ENCODE results near the gene SMG6. TPM values are rescaled to one million over a fixed set of nuclear protein-coding genes. Genes with fewer than 3 reads are reported as not detected.

Gene SMG6
- total and polyA plus RNA-seq, 2 of the 8 experiments (the other 6 are each of a cell fraction or from before 2014, with no cell fraction given) = 18.5 to 25.2 TPM

DNA sequence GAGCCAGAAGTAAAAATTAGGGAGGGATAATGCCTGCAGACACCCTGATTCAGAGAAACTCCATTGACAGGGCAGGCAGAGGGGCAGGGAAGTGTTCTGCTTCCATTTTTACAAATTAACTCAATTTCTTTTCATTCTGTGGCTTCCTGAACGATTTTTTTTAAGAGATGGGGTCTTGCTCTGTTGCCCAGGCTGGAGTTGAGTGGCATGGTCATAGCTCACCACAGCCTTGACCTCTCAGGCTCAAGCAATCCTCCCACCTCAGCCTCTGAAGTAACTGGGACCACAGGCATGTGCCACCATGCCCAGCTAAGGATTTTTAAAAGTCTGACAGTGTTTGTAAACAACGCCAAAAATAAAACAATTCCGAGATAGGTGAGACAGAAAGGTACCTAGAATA, 99.8 kb downstream of the SMG6 start:
- Histone ChIP-seq H2BK12ac (ENCODE audit: low read depth, low read length) (no peak overlapping the region), H3K9ac (replicated peaks in 1 of 4; ENCODE audit: extremely low read depth in 1 of 4, low read depth in 3 of 4, low read length in 3 of 4) (no peak overlapping the region), H2AFZ (ENCODE audit: low read length) (no peak overlapping the region), H2BK120ac (replicated peaks; ENCODE audit: low read depth, low read length) (no peak overlapping the region), H4K91ac (replicated peaks; ENCODE audit: insufficient read length, low read length) (no peak overlapping the region), H4K8ac (ENCODE audit: extremely low read depth, insufficient read depth, low read length) (no peak overlapping the region), H2AK5ac (ENCODE audit: low read depth, low read length) (no peak overlapping the region), H3K23ac (ENCODE audit: insufficient read length) (no peak overlapping the region), H3K4me1 (replicated peaks in 1 of 4; ENCODE audit: control insufficient read depth in 3 of 4, insufficient read depth in 4 of 4, low read length in 3 of 4) (no peaks in the 10 kb centered on the region), H2BK20ac (ENCODE audit: low read length) (no peak overlapping the region), H3K27me3 (replicated peaks in 1 of 4; ENCODE audit: control insufficient read depth in 3 of 4, extremely low read depth in 1 of 4, insufficient read depth in 3 of 4, low read length in 3 of 4) (no peaks in the 10 kb centered on the region), H3K79me2 (ENCODE audit: control insufficient read depth in 1 of 2, insufficient read depth in 2 of 2, low read length in 2 of 2) (no peaks in the 10 kb centered on the region), H3K9me3 (ENCODE audit: insufficient read depth in 2 of 2, low read depth in 1 of 2, low read length in 1 of 2) (no peaks in the 10 kb centered on the region), H4K5ac (ENCODE audit: insufficient read length, low read depth, low read length) (no peak overlapping the region), H3K4me2 (ENCODE audit: insufficient read depth in 1 of 2, low read depth in 2 of 2, low read length in 2 of 2) (no peak overlapping the region), H3K4ac (replicated peaks; ENCODE audit: insufficient read length, low read depth, low read length) (no peak overlapping the region), H3K4me3 (ENCODE audit: extremely low read depth in 1 of 4, insufficient read depth in 2 of 4, low read depth in 3 of 4, low read length in 4 of 4) (no peak overlapping the region), H3K56ac (replicated peaks; ENCODE audit: insufficient read length, low read depth, low read length) (no peak overlapping the region), H2BK15ac (ENCODE audit: low read length) (no peak overlapping the region), H3K36me3 (ENCODE audit: control insufficient read depth in 2 of 4, insufficient read depth in 4 of 4, low read length in 3 of 4) (no peaks in the 10 kb centered on the region), H3K23me2 (ENCODE audit: low read depth, low read length) (no peaks in the 10 kb centered on the region), H2BK5ac (ENCODE audit: low read depth, low read length) (no peak overlapping the region), H3K79me1 (ENCODE audit: low read depth, low read length) (no peaks in the 10 kb centered on the region), H3K18ac (ENCODE audit: extremely low read depth, low read length) (no peak overlapping the region), H3K14ac (ENCODE audit: insufficient read length) (no peak overlapping the region), H3K27ac (ENCODE audit: low read depth, low read length) (no peak overlapping the region), H4K20me1 (replicated peaks in 1 of 2; ENCODE audit: control insufficient read depth in 1 of 2, insufficient read depth in 2 of 2, low read length in 2 of 2) (no peaks in the 10 kb centered on the region)
- no peak for TF ChIP-seq FOSL1 (IDR thresholded peaks at IDR 0.05; ENCODE audit: insufficient read depth, low read depth, low read length)
- TF ChIP-seq KDM4A (IDR thresholded peaks at IDR 0.05; ENCODE audit: low read depth, low read length, severe bottlenecking) = no peak
- TF ChIP-seq CHD1 (IDR thresholded peaks at IDR 0.05; ENCODE audit: low read depth, low read length) = no peak
- TF ChIP-seq MAFK (IDR thresholded peaks at IDR 0.05; ENCODE audit: low read depth, low read length) = no peak
- no peak for TF ChIP-seq USF2 (IDR thresholded peaks at IDR 0.05; ENCODE audit: low read length)
- no peak for TF ChIP-seq RBBP5 (IDR thresholded peaks at IDR 0.05; ENCODE audit: borderline replicate concordance, low read depth, low read length)
- ChIA-PET CTCF (ENCODE audit: partially characterized antibody) (interaction anchor here (0.8 to 2.3 kb wide), 4 partner anchors 15 to 41 kb away, joined by 3 to 7 read pairs (median 4); no protein-coding TSS in a partner anchor), POLR2A (ENCODE audit: partially characterized antibody) (interaction anchor here (0.7 kb wide), 2 partner anchors 14 to 27 kb away, joined by 3 to 4 read pairs; no protein-coding TSS in a partner anchor)
- no peak for FAIRE-seq
- no peak for DNase-seq (ENCODE audit: low read depth in 1 of 2, low spot score in 2 of 2)
- 74% methylated on average over 3 of the region's 3 CpGs; no CpG with 5 or more reads in 1 of the 2 experiments for WGBS, 2 experiments (ENCODE audit: extremely low coverage in 1 of 2, insufficient coverage in 1 of 2, insufficient read length in 1 of 2, insufficient replicate concordance in 2 of 2, low coverage in 1 of 2, low lambda C conversion rate in 2 of 2, missing lambda C conversion rate in 1 of 2)
